GM12873 (cell line): ENCODE data around the gene BNC2.

Experiments used
- CTCF ChIP-seq: IDR thresholded peaks from 2 replicates; pipeline ENCODE4 v1.5.1; 2012; ENCODE audit warnings: low read depth, mild to moderate bottlenecking, moderate library complexity, low read length, control low read depth; ENCODE audit not compliant: insufficient read depth; ENCODE audit errors: missing control alignments

BNC2 gene

GRCh38 chr9:16633794-16634193 lies 236.7 kb downstream of the BNC2 start:
- TF ChIP-seq CTCF, result no peak

GRCh38 chr9:16628413-16628812 lies 242.1 kb downstream of the BNC2 start:
- no peak for TF ChIP-seq CTCF

GRCh38 chr9:16627967-16628366 lies 242.5 kb downstream of the BNC2 start:
- no peak for TF ChIP-seq CTCF

- no peak for TF ChIP-seq CTCF
Observed at GRCh38 chr9:16627521-16627920, 242.9 kb downstream of the BNC2 start.

- no peak for TF ChIP-seq CTCF
Observed at GRCh38 chr9:16626577-16627130, 243.8 kb downstream of the BNC2 start.

- no peak for TF ChIP-seq CTCF
Observed at GRCh38 chr9:16625811-16626210, 244.7 kb downstream of the BNC2 start.

GRCh38 chr9:16625161-16625631 lies 245.3 kb downstream of the BNC2 start:
- no peak for TF ChIP-seq CTCF
